Psoas muscle (tissue), 8 donors: ENCODE data around the gene COL1A1. TPM values are rescaled to one million over a fixed set of nuclear protein-coding genes. Genes with fewer than 3 reads are reported as not detected.

Source experiments
- ATAC-seq, 4 donors: fragments of 200-7000 bp; cut with Tn5 transposase; one replicate each; pipeline ENCODE4 v1.9.1; 2020; ENCODE audit warnings: moderate library complexity in 3 of 4, mild to moderate bottlenecking in 2 of 4
- DNase-seq, 2 donors: peaks; one replicate each; pipeline ENCODE4 v3.0.0-alpha.2; 2020
- H3K27ac ChIP-seq: fragments of 200-600 bp; one replicate; pipeline ENCODE4 v1.8.0; 2022
- H3K27me3 ChIP-seq, 3 donors: fragments of 200-600 bp in 1 of 3; one replicate each; pipeline versions ENCODE4 v1.6.1 to v1.8.0; 2013 to 2022; ENCODE audit warnings: low read length in 2 of 3, mild to moderate bottlenecking in 2 of 3, moderate library complexity in 1 of 3; ENCODE audit not compliant: insufficient read depth in 3 of 3
- H3K36me3 ChIP-seq, 2 donors: fragments of 200-600 bp in 1 of 2; one replicate each; pipeline versions ENCODE4 v1.6.1 to v1.8.0; 2013 to 2022; ENCODE audit warnings: low read depth in 1 of 2, mild to moderate bottlenecking in 1 of 2, moderate library complexity in 1 of 2; ENCODE audit not compliant: insufficient read depth in 1 of 2
- H3K4me1 ChIP-seq: fragments of 200-600 bp; one replicate; pipeline ENCODE4 v1.8.0; 2022
- H3K4me3 ChIP-seq: fragments of 200-600 bp; one replicate; pipeline ENCODE4 v1.8.0; 2022; ENCODE audit warnings: mild to moderate bottlenecking
- H3K9me3 ChIP-seq: fragments of 200-600 bp; one replicate; pipeline ENCODE4 v1.8.0; 2022
- CTCF ChIP-seq: fragments of 200-600 bp; IDR thresholded peaks from one replicate; pipeline ENCODE4 v1.8.0; 2022; ENCODE audit warnings: antibody characterized with exemption
- WGBS, 3 donors: extraction: QIAGEN DNeasy Blood & Tissue Kit; methylation state at CpG; one replicate each; pipeline versions ENCODE4 v1.1.6 to v1.1.7; 2013; 5-methylcytosine and 5-hydroxymethylcytosine counted together
- intact Hi-C, 2 donors: fragments of 100-400 bp; cut with DNase I; formaldehyde crosslinking; loops; one replicate each; pipeline versions ENCODE4 v1.11.0 to v1.14.2; 2022
- polyA plus RNA-seq, 3 donors: library from polyadenylated mRNA; stranded (reverse); fragments of 200-250 nt; gene quantifications; one replicate each; pipeline ENCODE4 v1.2.3, GENCODE V29; 2013
- total RNA-seq, 4 donors: library from RNA; stranded (reverse); fragmentation: NEBNext Ultra II Directional in 2 of 4; extraction: Animal tissue kit (Norgen Biotek cat#: 25700) in 2 of 4; gene quantifications; one replicate each; pipeline versions ENCODE4 v1.2.1 to v1.2.4, GENCODE V29; 2021 to 2023
- donor health status: healthy with polysubstance abuse.
- donor health status: DM: no; HTN: no; CAD: no; lungs with moderate emphysema.
- donor health status: Bipolar disorder and iron deficiency.
- donor health status: healthy.
- donor health status: DM: yes; HTN: yes; CAD: no.
- donor health status: DM: no; HTN: no; CAD: no.
- donor health status: DM: no; HTN: no; CAD: no.
- donor health status: DM: yes; HTN: yes; CAD: no.

The COL1A1 gene
- total and polyA plus RNA-seq, 7 donors, result 2.3 to 46.6 (median 10.2) TPM

- no peak overlapping the region for H3K27ac ChIP-seq
Measured at GRCh38 chr17:50194934-50195865, 6.2 kb downstream of the COL1A1 start.

DNA sequence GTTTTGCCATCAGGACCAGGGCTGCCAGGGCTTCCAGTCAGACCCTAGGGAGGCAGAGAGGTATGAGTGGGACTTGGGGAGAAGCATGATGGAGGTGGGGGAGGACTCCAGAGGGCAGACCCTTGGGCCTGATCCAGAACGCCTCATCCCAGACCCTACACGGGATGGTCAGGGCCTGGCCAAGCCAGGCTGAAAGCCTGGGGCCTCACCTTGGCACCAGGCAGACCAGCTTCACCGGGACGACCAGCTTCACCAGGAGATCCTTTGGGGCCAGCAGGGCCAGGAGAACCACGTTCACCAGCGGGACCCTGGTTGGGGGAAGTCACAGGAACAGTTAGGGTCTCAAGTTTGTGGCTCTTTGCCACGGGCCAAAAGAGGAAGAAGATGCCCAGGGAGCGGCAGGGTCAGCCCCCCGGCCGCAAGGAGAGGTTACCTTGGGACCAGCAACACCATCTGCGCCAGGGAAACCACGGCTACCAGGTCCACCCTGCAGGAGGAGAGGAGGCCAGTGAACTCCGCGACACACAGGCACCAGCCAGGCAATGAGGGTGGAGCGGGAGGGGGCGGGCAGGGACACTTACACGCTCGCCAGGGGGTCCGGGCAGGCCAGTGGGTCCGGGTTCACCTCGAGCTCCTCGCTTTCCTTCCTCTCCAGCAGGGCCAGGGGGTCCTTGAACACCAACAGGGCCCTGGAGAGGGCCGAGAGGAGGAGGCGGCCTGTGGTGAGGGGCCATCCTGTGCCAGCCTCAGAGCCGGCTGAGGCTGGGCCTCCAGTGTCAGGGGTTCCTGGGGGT, 7.1 kb downstream of the COL1A1 start:
- ATAC-seq (no peak), DNase-seq (no peak)
- intact Hi-C loops, result no loop called here

More at GRCh38 chr17:50194934-50195865, 6.2 kb downstream of the COL1A1 start:
- H3K27me3 ChIP-seq, result peaks cover 0 to 7% (median 0%) of the 10 kb centered on the region in 3 donors
- peaks cover 0 to 6% of the 10 kb centered on the region in 2 donors for H3K36me3 ChIP-seq
- no peak overlapping the region for H3K4me3 ChIP-seq
- WGBS, 3 donors, result 82 to 83% (median 83%) methylated on average over 16 to 17 of the region's 17 CpGs
- no peaks in the 10 kb centered on the region for H3K9me3 ChIP-seq
- ATAC-seq (no peak), DNase-seq (peak in 1 of 2 donors; percentile 24)
- TF ChIP-seq CTCF, result no peak
- peaks cover 5% of the 10 kb centered on the region for H3K4me1 ChIP-seq
- intact Hi-C loops, result no loop called here

DNA sequence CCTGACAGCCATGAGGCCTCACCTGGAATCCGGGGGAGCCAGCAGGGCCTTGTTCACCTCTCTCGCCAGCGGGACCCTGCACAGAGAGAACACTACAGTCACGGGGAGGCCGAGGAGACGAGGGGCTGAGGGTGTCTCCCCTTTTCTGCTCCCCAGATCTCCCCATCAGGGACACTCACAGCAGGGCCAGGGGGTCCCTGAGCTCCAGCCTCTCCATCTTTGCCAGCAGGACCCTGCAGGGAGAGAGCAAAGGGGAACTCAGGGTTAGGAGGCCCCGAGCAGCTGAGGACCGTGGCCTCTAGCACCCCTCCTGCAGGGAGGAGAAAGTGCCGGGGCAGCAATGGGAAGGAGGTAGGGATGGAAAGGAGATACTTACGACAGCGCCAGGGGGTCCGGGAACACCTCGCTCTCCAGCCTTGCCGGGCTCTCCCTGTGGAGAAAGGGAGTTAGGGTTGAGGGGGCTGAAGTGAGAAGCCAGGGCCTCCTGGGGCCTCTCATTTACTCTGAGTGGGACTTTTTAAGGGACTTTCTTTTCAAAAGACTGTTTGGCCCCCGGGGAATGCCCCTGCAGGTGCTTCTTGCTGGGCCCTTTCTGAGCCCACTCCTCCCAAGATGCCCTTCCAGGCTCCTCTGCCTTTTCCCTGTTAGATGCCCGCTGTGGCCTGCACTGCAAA, 8.7 kb downstream of the COL1A1 start:
- Histone ChIP-seq H3K4me1 (no peaks in the 10 kb centered on the region), H3K9me3 (no peaks in the 10 kb centered on the region), H3K36me3 (peaks cover 0 to 9% of the 10 kb centered on the region in 2 donors), H3K27me3 (no peaks in the 10 kb centered on the region), H3K27ac (no peak overlapping the region), H3K4me3 (no peak overlapping the region)
- DNase-seq (no peak), ATAC-seq (no peak)
- 88 to 91% (median 89%) methylated on average over 14 to 16 of the region's 16 CpGs for WGBS, 3 donors
- intact Hi-C loops, result no loop called here
- no peak for TF ChIP-seq CTCF

More for the DNA sequence above, 7.1 kb downstream of the COL1A1 start:
- Histone ChIP-seq H3K4me3 (no peak overlapping the region), H3K27ac (no peak overlapping the region), H3K27me3 (peaks cover 0 to 2% (median 0%) of the 10 kb centered on the region in 3 donors), H3K36me3 (peaks cover 0 to 6% of the 10 kb centered on the region in 2 donors), H3K4me1 (no peaks in the 10 kb centered on the region), H3K9me3 (no peaks in the 10 kb centered on the region)
- 81 to 84% (median 83%) methylated on average over 22 to 25 of the region's 25 CpGs for WGBS, 3 donors
- no peak for TF ChIP-seq CTCF

- TF ChIP-seq CTCF, result no peak
- DNase-seq, result no peak
- Histone ChIP-seq H3K4me1 (no peaks in the 10 kb centered on the region), H3K9me3 (no peaks in the 10 kb centered on the region), H3K36me3 (peaks cover 0 to 9% of the 10 kb centered on the region in 2 donors), H3K27me3 (no peaks in the 10 kb centered on the region), H3K4me3 (no peak overlapping the region), H3K27ac (no peak overlapping the region)
- no peak for ATAC-seq
- intact Hi-C loops, result no loop called here
- 81 to 88% (median 81%) methylated on average over 4 of the region's 4 CpGs for WGBS, 3 donors
Measured at GRCh38 chr17:50192144-50192617, 9.2 kb downstream of the COL1A1 start.
